ENCODE data around the gene ELL2. TPM values are rescaled to one million over a fixed set of nuclear protein-coding genes. Genes with fewer than 3 reads are reported as not detected.
"Not testable (repeated sequence)": the region's sequence is repeated elsewhere in the genome, so short reads cannot be mapped to it uniquely, and the experiment has no call there.

Gene ELL2
- polyA plus RNA-seq, 1 donor, result 13.4 TPM

DNA sequence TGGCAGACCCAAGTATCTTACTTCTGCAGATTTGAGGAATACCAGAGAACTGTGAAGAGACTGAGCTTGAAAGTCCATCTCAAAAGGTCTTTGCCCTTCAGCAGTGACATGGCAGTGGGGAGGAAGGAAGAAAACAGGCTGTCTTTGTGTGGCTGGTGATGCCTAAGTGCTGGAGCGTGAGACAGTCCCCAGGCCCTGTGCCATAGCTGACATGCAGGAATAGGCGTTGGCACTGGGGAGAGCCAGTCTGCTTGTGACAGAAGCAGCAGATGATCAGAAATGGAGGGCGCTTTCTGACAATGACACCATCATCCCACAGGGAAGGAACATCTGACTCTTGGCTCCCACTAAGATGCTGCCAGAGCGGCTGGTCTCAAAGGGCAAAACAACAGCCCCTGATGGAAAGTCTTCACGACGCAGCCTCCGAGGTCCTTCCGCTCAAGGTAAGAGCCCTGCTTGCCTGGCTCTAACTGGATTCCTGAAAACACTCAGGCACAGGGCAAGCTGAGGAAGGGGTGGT lies 123.6 kb downstream of the ELL2 start:
- DNase-seq, result no peak

DNA sequence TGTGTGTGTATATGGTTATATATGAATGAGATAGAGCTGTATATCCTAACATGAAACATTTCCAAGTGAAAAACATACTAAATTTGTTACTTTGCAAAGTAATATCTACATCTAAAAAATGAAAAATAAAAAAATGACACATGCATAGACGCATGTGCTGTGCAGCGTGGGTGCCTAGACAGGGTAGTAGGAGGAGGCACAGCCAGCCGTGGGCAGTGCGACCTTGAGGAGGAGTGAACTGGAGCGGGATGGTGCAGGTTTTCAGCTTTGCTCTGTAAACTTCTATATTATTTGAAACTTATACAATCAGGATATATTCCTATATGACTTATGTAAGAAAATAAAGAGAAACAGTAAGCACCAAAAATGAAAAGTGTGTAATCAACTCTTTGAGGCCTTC lies 124.2 kb downstream of the ELL2 start:
- no peak for DNase-seq

DNA sequence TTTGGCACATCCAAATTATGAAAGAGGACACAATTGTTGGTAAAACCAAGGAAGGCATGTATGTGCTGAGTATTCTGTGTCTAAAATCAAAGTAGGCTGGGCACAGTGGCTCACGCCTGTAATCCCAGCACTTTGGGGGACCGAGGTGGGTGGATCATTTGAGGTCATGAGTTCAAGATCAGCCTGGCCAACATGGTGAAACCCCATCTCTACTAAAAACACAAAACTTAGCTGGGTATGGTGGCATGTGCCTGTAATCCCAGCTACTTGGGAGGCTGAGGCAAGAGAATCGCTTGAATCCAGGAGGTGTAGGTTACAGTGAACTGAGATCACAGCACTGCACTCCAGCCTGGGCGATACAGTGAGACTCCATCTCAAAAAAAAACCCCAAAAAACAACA lies 124.7 kb downstream of the ELL2 start:
- not testable (repeated sequence) for DNase-seq

DNA sequence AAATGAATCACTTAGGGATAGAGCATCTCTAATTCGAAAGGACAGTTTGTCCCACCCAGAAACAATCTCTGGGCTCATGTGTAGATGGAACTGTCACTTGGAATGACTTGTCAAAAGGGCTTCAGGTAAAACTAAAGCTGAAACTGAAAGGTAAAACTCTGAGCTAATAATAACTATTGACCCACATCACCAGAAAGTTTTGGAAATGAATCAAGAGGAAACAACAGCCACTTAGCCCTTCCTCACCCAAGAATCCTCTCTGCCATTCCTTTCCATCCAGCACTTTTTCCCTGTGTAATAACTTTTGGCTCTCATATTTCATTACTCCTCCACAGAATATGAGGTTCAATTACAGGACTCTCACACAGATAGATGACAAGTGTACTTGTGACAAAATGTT lies 125.1 kb downstream of the ELL2 start:
- no peak for DNase-seq

DNA sequence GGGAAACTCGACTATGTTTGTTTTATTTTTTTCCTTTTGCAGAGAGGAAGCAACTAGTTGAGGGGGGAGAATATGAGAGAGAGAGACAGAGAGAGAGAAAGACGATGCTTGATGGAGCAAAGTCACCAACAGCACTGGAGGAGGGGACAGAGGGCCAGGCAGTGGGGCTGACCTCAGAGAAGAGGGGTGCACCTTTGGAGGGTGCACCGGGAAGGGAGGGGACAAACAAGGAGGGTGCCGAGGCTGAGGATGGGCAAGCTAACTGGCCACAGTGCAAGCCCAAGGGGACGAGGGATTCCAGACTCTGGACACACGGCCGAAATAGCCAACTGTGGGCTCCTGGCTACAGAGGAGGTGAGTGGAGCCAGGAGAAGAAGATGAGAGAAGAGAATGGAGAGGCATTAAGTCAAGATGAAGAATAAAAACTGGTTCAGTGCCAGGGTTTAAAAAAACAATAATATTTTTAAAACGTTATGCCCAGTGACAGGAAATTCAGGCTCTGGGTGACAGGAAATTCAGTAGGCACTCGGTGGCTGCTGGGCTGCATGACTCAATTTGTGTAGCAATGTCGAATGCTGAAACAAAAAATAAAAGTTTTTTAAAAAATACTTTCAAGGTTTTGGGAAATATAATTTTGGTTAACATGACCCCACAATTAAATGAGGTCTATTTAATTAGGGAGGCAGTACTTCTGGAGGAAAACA lies 125.8 kb downstream of the ELL2 start:
- no peak for DNase-seq

Other genes starting within 250 kb of the ELL2 start
- gene RHOBTB3, start 230.5 kb downstream of the ELL2 start, polyA plus RNA-seq (ENCODE audit: insufficient read length), result 78.0 TPM
- gene GLRX, start 139.1 kb downstream of the ELL2 start, polyA plus RNA-seq (ENCODE audit: insufficient read length), result 59.1 TPM